ENCODE results near the gene ANKRD60. TPM values are rescaled to one million over a fixed set of nuclear protein-coding genes. Genes with fewer than 3 reads are reported as not detected.

Gene ANKRD60
- total RNA-seq, 4 donors from 2014 or later, result not detected

GRCh38 chr20:58242824-58243223 lies 14.4 kb upstream of the ANKRD60 start:
- H3K36me3 ChIP-seq, result peaks cover 0 to 39% (median 6%) of the 10 kb centered on the region in 4 donors
- in situ Hi-C loops (cut with MboI; ENCODE audit: low pct_ligation_motif_present in 1 of 4, low pct_unique_long_range_greater_than_20kb in 1 of 4, low sequenced_read_pairs in 3 of 4) (loop anchor here in 3 of 4 donors (10.0 to 25.0 kb wide), 5 partner anchors 202 to 1219 kb away; partner anchors contain the start of genes STX16 (in 2 of the 3), GNAS (in 1 of the 3) and GNAS-AS1 (in 1 of the 3)), intact Hi-C loops (cut with DNase I; ENCODE audit: low total_unique reads) (no loop called here)
- H3K9me3 ChIP-seq, result no peaks in the 10 kb centered on the region
- H3K27ac ChIP-seq, result no peak overlapping the region
- no peak for DNase-seq
- H3K4me3 ChIP-seq, result no peak overlapping the region
- no peaks in the 10 kb centered on the region for H3K4me1 ChIP-seq
- TF ChIP-seq CTCF (IDR thresholded peaks at IDR 0.05), result no peak
- no peak for TF ChIP-seq POLR2AphosphoS5 (IDR thresholded peaks at IDR 0.05)
- TF ChIP-seq EP300 (IDR thresholded peaks at IDR 0.05; ENCODE audit: low read depth), result no peak
- no peak for TF ChIP-seq POLR2A (IDR thresholded peaks at IDR 0.05)
- WGBS, 2 donors (ENCODE audit: low coverage in 1 of 2), result 98% methylated on average over 5 of the region's 5 CpGs; no CpG with 5 or more reads in 1 of the 2 donors
- H3K27me3 ChIP-seq, result no peaks in the 10 kb centered on the region

- intact Hi-C loops (cut with DNase I; ENCODE audit: low total_unique reads), result no loop called here
- H3K36me3 ChIP-seq, result peaks cover 0 to 33% (median 2%) of the 10 kb centered on the region in 4 donors
These were observed 13.5 kb upstream of the ANKRD60 start for GRCh38 chr20:58241766-58242465.

GRCh38 chr20:58240471-58240870 lies 12.0 kb upstream of the ANKRD60 start:
- intact Hi-C loops (cut with DNase I; ENCODE audit: low total_unique reads) (no loop called here), in situ Hi-C loops (cut with MboI; ENCODE audit: low pct_ligation_motif_present in 1 of 4, low pct_unique_long_range_greater_than_20kb in 1 of 4, low sequenced_read_pairs in 3 of 4) (loop anchor here in 3 of 4 donors (10.0 to 25.0 kb wide), 5 partner anchors 204 to 1222 kb away; partner anchors contain the start of genes STX16 (in 2 of the 3), GNAS (in 1 of the 3) and GNAS-AS1 (in 1 of the 3))
- H3K27ac ChIP-seq, result no peak overlapping the region
- H3K4me3 ChIP-seq, result no peak overlapping the region
- no peaks in the 10 kb centered on the region for H3K9me3 ChIP-seq
- WGBS, 2 donors (ENCODE audit: low coverage in 1 of 2), result 89 to 94% methylated on average over 4 of the region's 4 CpGs
- no peaks in the 10 kb centered on the region for H3K27me3 ChIP-seq
- no peak for DNase-seq
- peaks cover 0 to 8% (median 0%) of the 10 kb centered on the region in 4 donors for H3K4me1 ChIP-seq
- peaks cover 0 to 23% (median 0%) of the 10 kb centered on the region in 4 donors for H3K36me3 ChIP-seq
- TF ChIP-seq POLR2AphosphoS5 (IDR thresholded peaks at IDR 0.05), result no peak

More at GRCh38 chr20:58241766-58242465, 13.5 kb upstream of the ANKRD60 start:
- H3K9me3 ChIP-seq, result no peaks in the 10 kb centered on the region
- 88% methylated on average over 6 of the region's 6 CpGs; no CpG with 5 or more reads in 1 of the 2 donors for WGBS, 2 donors (ENCODE audit: low coverage in 1 of 2)
- H3K27me3 ChIP-seq, result no peaks in the 10 kb centered on the region
- in situ Hi-C loops (cut with MboI; ENCODE audit: low pct_ligation_motif_present in 1 of 4, low pct_unique_long_range_greater_than_20kb in 1 of 4, low sequenced_read_pairs in 3 of 4), result loop anchor here in 3 of 4 donors (10.0 to 25.0 kb wide), 5 partner anchors 203 to 1220 kb away; partner anchors contain the start of genes STX16 (in 2 of the 3), GNAS (in 1 of the 3) and GNAS-AS1 (in 1 of the 3)
- no peaks in the 10 kb centered on the region for H3K4me1 ChIP-seq
- no peak for DNase-seq
- no peak overlapping the region for H3K27ac ChIP-seq
- H3K4me3 ChIP-seq, result no peak overlapping the region
- TF ChIP-seq POLR2AphosphoS5 (IDR thresholded peaks at IDR 0.05) (no peak), CTCF (IDR thresholded peaks at IDR 0.05) (no peak), EP300 (IDR thresholded peaks at IDR 0.05; ENCODE audit: low read depth) (no peak), POLR2A (IDR thresholded peaks at IDR 0.05) (no peak)

GRCh38 chr20:58239216-58239615 lies 10.8 kb upstream of the ANKRD60 start:
- Histone ChIP-seq H3K36me3 (peaks cover 0 to 18% (median 0%) of the 10 kb centered on the region in 4 donors), H3K27me3 (no peaks in the 10 kb centered on the region), H3K27ac (no peak overlapping the region), H3K4me1 (peaks cover 0 to 8% (median 0%) of the 10 kb centered on the region in 4 donors), H3K4me3 (no peak overlapping the region), H3K9me3 (no peaks in the 10 kb centered on the region)
- no peak for DNase-seq
- whole genome bisulfite sequencing, 2 donors (ENCODE audit: low coverage in 1 of 2), result 81 to 91% methylated on average over 2 to 7 of the region's 7 CpGs
- intact Hi-C loops (cut with DNase I; ENCODE audit: low total_unique reads), result loop anchor here (10.0 kb wide), 1 partner anchor 416 kb away; the partner anchor contains the start of gene STX16
- TF ChIP-seq CTCF (IDR thresholded peaks at IDR 0.05), result no peak
- no peak for TF ChIP-seq POLR2A (IDR thresholded peaks at IDR 0.05)
- TF ChIP-seq POLR2AphosphoS5 (IDR thresholded peaks at IDR 0.05), result no peak
- TF ChIP-seq EP300 (IDR thresholded peaks at IDR 0.05; ENCODE audit: low read depth), result no peak
- in situ Hi-C loops (cut with MboI; ENCODE audit: low pct_ligation_motif_present in 1 of 4, low pct_unique_long_range_greater_than_20kb in 1 of 4, low sequenced_read_pairs in 3 of 4), result loop anchor here in 3 of 4 donors (10.0 to 25.0 kb wide), 5 partner anchors 206 to 1223 kb away; partner anchors contain the start of genes STX16 (in 2 of the 3), GNAS (in 1 of the 3) and GNAS-AS1 (in 1 of the 3)

All from transverse colon (tissue), 4 donors.